Naive thymus-derived CD4-positive, alpha-beta T cell (primary cell): ENCODE data around the gene SH3RF3. TPM values are rescaled to one million over a fixed set of nuclear protein-coding genes. Genes with fewer than 3 reads are reported as not detected.
A peak's percentile ranks its signal among the peaks of the same experiment; 100 is the strongest.

Source experiments
- ATAC-seq: fragments of 150-1000 bp; cut with Tn5 transposase; 2 replicates; pipeline ENCODE4 v1.10.0; 2021; ENCODE audit warnings: mild to moderate bottlenecking, moderate library complexity
- CTCF ChIA-PET: fragments of 350-600 bp; sonication (Branson Sonifier 250); formaldehyde crosslinking; loops from one replicate; lab custom pipeline; 2021; ENCODE audit warnings: antibody characterized with exemption; lab: Charles Lee
- POLR2A ChIA-PET: fragments of 350-600 bp; sonication (Branson Sonifier 250); formaldehyde crosslinking; loops from one replicate; lab custom pipeline; 2021; ENCODE audit warnings: antibody characterized with exemption, inconsistent platforms; lab: Charles Lee
- DNase-seq, 9 donors: peaks; one replicate each; pipeline versions ENCODE4 v3.0.0 to v3.0.0-alpha.2; 2020 to 2022; ENCODE audit warnings: mixed read lengths in 1 of 9
- H3K27ac ChIP-seq: one replicate; pipeline ENCODE4 v1.7.0; 2013; ENCODE audit warnings: mild to moderate bottlenecking, low read depth, low read length, moderate library complexity
- H3K27me3 ChIP-seq, 2 donors: one replicate each; pipeline ENCODE4 v1.7.0; 2013; ENCODE audit warnings: low read length in 2 of 2, mild to moderate bottlenecking in 2 of 2, moderate library complexity in 2 of 2; ENCODE audit not compliant: control insufficient read depth in 2 of 2, insufficient read depth in 2 of 2
- H3K36me3 ChIP-seq, 3 experiments: 1 replicate in 2 of 3; 2 replicates in 1 of 3; pipeline ENCODE4 v1.7.0; 2013; ENCODE audit warnings: low read length in 3 of 3, mild to moderate bottlenecking in 3 of 3, moderate library complexity in 1 of 3; ENCODE audit not compliant: insufficient read depth in 3 of 3, control insufficient read depth in 2 of 3
- H3K4me1 ChIP-seq, 2 donors: one replicate each; pipeline ENCODE4 v1.7.0; 2013; ENCODE audit warnings: low read length in 2 of 2, mild to moderate bottlenecking in 2 of 2, moderate library complexity in 1 of 2; ENCODE audit not compliant: control insufficient read depth in 2 of 2, insufficient read depth in 2 of 2
- H3K4me3 ChIP-seq: 2 replicates; pipeline ENCODE4 v1.7.0; 2013; ENCODE audit warnings: mild to moderate bottlenecking, low read length
- H3K9me3 ChIP-seq, 3 experiments: 1 replicate in 2 of 3; 2 replicates in 1 of 3; pipeline ENCODE4 v1.7.0; 2013; ENCODE audit warnings: low read length in 3 of 3; ENCODE audit not compliant: control insufficient read depth in 2 of 3
- H3K27ac Mint-ChIP-seq, 9 donors: one replicate each; pipeline ENCODE4 v1.8.0; 2020 to 2022; ENCODE audit warnings: mixed read lengths in 9 of 9, mild to moderate bottlenecking in 8 of 9, moderate library complexity in 5 of 9, inconsistent platforms in 2 of 9
- H3K27me3 Mint-ChIP-seq, 5 donors: one replicate each; pipeline ENCODE4 v1.8.0; 2021 to 2022; ENCODE audit warnings: mixed read lengths in 5 of 5, mild to moderate bottlenecking in 1 of 5
- H3K36me3 Mint-ChIP-seq, 5 donors: one replicate each; pipeline ENCODE4 v1.8.0; 2020 to 2022; ENCODE audit warnings: mixed read lengths in 5 of 5, mild to moderate bottlenecking in 3 of 5, inconsistent platforms in 1 of 5
- H3K4me1 Mint-ChIP-seq, 7 donors: one replicate each; pipeline ENCODE4 v1.8.0; 2020 to 2022; ENCODE audit warnings: mixed read lengths in 7 of 7, mild to moderate bottlenecking in 3 of 7, inconsistent platforms in 1 of 7
- H3K4me3 Mint-ChIP-seq, 10 donors: one replicate each; pipeline ENCODE4 v1.8.0; 2020 to 2022; ENCODE audit warnings: mild to moderate bottlenecking in 10 of 10, mixed read lengths in 10 of 10, moderate library complexity in 6 of 10, inconsistent platforms in 2 of 10
- H3K9me3 Mint-ChIP-seq, 11 donors: one replicate each; pipeline ENCODE4 v1.8.0; 2020 to 2022; ENCODE audit warnings: mixed read lengths in 11 of 11, mild to moderate bottlenecking in 4 of 11, inconsistent platforms in 1 of 11, moderate library complexity in 1 of 11
- intact Hi-C, 2 donors: fragments of 100-400 bp; cut with micrococcal nuclease; formaldehyde crosslinking; loops; one replicate each; pipeline ENCODE4 v1.15.1; 2023
- polyA plus RNA-seq, 2 donors: library from polyadenylated mRNA; unstranded; fragments of 300-500 nt; fragmentation: Illumina TruSeq; gene quantifications; one replicate each; pipeline ENCODE4 v1.2.3, GENCODE V29; 2021
- total RNA-seq, 6 experiments: library from RNA in 5 of 6; stranded (reverse) in 5 of 6; gene quantifications; 1 replicate in 5 of 6; 2 replicates in 1 of 6; pipeline ENCODE4 v1.2.3 and lab custom pipeline; 2021 to 2026

Gene SH3RF3
- total and polyA plus RNA-seq, 7 experiments from 2014 or later, result 0.19 to 11.5 (median 4.8) TPM

DNA sequence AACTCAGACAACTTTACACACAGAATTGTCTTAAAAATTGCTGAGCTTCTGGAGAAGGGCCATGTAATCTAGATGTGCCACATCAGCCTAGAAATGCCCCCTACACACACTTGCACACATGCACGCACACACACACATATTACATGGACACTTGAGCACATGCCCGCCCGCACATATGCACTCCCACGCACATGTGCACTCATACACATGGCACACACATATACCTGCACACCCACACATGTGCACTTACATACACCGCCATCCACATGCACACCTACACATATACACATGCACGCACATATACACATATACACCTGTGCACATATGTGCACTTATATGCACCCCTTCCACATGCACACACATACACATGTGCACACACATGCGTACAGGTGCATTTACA, 271.1 kb downstream of the SH3RF3 start:
- H3K27ac Mint-ChIP-seq, result no peak overlapping the region

DNA sequence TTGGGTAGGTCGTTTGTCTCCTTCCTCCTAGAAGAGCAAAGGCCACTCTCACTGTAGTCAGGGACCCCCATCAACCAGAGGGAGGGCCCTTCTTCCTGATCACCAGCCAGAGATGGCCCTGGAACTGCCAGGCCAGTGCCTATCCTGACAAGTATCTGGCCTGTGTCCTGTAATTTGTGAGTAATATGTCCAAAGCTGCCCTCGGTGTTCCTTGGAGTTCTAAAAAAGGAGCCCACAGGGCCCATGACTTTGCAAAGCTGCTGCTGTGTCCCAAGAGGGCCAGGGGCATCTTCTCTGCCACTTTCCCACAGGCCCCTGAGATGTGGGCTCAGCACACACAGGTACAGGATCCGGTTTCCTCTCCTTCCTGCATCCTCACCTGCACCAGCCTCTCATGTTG, 272.4 kb downstream of the SH3RF3 start:
- ATAC-seq (no peak), DNase-seq (no peak)
- Mint-ChIP-seq H3K27me3 (peaks cover 0 to 3% (median 0%) of the 10 kb centered on the region in 5 donors), H3K9me3 (peaks cover 0 to 1% (median 0%) of the 10 kb centered on the region in 11 donors), H3K36me3 (peaks cover 0 to 35% (median 5%) of the 10 kb centered on the region in 5 donors), H3K4me3 (no peak overlapping the region), H3K27ac (no peak overlapping the region), H3K4me1 (peaks cover 3 to 26% (median 19%) of the 10 kb centered on the region in 7 donors)
- ChIA-PET POLR2A (no interaction called here), CTCF (no interaction called here)
- intact Hi-C loops, result no loop called here
- Histone ChIP-seq H3K27me3 (no peaks in the 10 kb centered on the region), H3K27ac (no peak overlapping the region), H3K4me3 (no peak overlapping the region), H3K9me3 (no peaks in the 10 kb centered on the region), H3K36me3 (peaks cover 0 to 7% (median 0%) of the 10 kb centered on the region in 3 experiments), H3K4me1 (peaks cover 0 to 4% of the 10 kb centered on the region in 2 donors)

More for the DNA sequence above, 271.1 kb downstream of the SH3RF3 start:
- H3K27me3 Mint-ChIP-seq, result peaks cover 0 to 3% (median 0%) of the 10 kb centered on the region in 5 donors
- peaks cover 0 to 1% (median 0%) of the 10 kb centered on the region in 11 donors for H3K9me3 Mint-ChIP-seq
- Histone ChIP-seq H3K27me3 (no peaks in the 10 kb centered on the region), H3K9me3 (no peaks in the 10 kb centered on the region), H3K4me3 (no peak overlapping the region), H3K4me1 (peaks cover 0 to 7% of the 10 kb centered on the region in 2 donors), H3K36me3 (peaks cover 0 to 7% (median 0%) of the 10 kb centered on the region in 3 experiments), H3K27ac (no peak overlapping the region)
- H3K4me1 Mint-ChIP-seq, result peaks cover 3 to 29% (median 24%) of the 10 kb centered on the region in 7 donors
- intact Hi-C loops, result no loop called here
- H3K36me3 Mint-ChIP-seq, result peaks cover 0 to 31% (median 5%) of the 10 kb centered on the region in 5 donors
- no peak for DNase-seq
- H3K4me3 Mint-ChIP-seq, result no peak overlapping the region
- ChIA-PET CTCF (no interaction called here), POLR2A (no interaction called here)
- no peak for ATAC-seq

DNA sequence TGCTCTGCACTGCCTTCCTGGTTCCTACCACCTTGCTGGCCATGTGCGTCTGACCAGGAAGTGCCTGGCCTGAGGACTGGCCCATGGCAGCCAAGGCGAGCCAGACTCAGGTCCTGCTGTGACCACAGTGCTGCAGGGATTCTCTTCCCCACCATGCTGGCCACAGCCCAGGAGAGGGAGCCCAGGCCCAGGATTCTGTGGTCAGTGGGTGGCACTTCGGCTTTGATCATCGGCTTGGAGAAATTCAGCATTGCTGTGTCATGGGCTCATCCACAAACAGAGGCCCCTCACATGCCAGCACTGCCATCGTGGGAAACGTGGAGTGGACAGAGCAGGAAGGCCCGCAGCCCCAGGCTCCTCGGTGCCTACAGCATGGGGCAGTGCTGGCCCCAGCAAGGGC, 273.2 kb downstream of the SH3RF3 start:
- CTCF ChIA-PET, result no interaction called here
- no peak overlapping the region for H3K4me3 Mint-ChIP-seq
- H3K4me1 ChIP-seq, result no peaks in the 10 kb centered on the region
- H3K27me3 ChIP-seq, result no peaks in the 10 kb centered on the region
- peaks cover 3 to 19% (median 10%) of the 10 kb centered on the region in 7 donors for H3K4me1 Mint-ChIP-seq
- no peak overlapping the region for H3K4me3 ChIP-seq
- POLR2A ChIA-PET, result no interaction called here
- peaks cover 0 to 35% (median 5%) of the 10 kb centered on the region in 5 donors for H3K36me3 Mint-ChIP-seq
- intact Hi-C loops, result no loop called here
- H3K27ac ChIP-seq, result no peak overlapping the region
- DNase-seq, result no peak
- no peak for ATAC-seq
- H3K9me3 Mint-ChIP-seq, result peaks cover 0 to 1% (median 0%) of the 10 kb centered on the region in 11 donors
- no peaks in the 10 kb centered on the region for H3K9me3 ChIP-seq
- no peak overlapping the region for H3K27ac Mint-ChIP-seq
- peaks cover 0 to 7% (median 0%) of the 10 kb centered on the region in 3 experiments for H3K36me3 ChIP-seq
- H3K27me3 Mint-ChIP-seq, result no peaks in the 10 kb centered on the region

DNA sequence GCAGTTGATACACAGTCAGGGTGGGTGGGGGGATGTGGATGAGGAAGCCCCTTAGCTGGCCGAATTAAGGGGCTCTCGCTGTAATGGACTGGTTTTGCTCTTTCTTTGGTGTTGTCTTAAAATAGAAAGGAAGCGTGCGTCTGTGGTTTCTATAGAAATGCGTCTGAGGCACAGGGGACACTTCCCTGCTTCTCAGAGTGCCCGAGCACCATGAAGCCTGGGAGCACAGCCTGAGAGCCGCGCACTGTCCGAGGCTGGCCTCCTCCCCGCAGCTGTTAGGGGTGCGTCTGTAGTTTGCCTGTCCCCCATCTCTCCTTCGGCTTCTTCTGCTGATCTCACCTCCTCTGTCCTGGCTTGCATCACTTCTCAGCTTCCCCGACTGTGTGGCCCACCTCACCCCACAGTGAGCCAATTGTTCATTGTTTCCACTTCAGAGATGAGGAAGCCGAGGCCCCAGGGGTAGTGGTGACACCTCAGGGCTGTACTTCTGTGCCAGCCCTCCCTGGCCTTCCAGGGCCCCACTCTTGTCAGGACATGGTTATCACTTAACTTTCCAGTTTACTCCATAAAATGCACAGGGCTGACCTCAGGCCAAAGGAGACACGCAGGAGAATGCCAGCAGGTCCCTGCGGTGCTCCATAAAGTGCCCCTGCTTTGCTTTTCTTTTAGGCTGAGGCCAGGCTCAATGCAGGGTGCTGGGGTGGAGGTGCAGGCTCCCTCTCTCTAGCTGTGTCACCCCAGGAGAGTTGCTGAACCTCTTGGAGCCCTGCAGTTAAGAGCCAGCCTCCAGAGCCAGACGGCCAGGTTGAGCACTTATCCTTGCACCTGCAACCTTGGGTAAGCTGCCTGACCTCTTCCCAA, 274.2 kb downstream of the SH3RF3 start:
- Histone ChIP-seq H3K27me3 (no peaks in the 10 kb centered on the region), H3K9me3 (no peaks in the 10 kb centered on the region), H3K4me1 (no peaks in the 10 kb centered on the region), H3K27ac (no peak overlapping the region), H3K4me3 (no peak overlapping the region), H3K36me3 (peaks cover 0 to 7% (median 0%) of the 10 kb centered on the region in 3 experiments)
- DNase-seq (no peak), ATAC-seq (no peak)
- Mint-ChIP-seq H3K9me3 (peaks cover 0 to 1% (median 0%) of the 10 kb centered on the region in 11 donors), H3K4me3 (no peak overlapping the region), H3K27ac (no peak overlapping the region), H3K27me3 (no peaks in the 10 kb centered on the region), H3K4me1 (peaks cover 0 to 10% (median 1%) of the 10 kb centered on the region in 7 donors), H3K36me3 (peaks cover 0 to 35% (median 5%) of the 10 kb centered on the region in 5 donors)
- ChIA-PET CTCF (no interaction called here), POLR2A (interaction anchor here (0.6 kb wide), 1 partner anchor 109 kb away, joined by 4 read pairs; no protein-coding TSS in a partner anchor)
- intact Hi-C loops, result no loop called here

DNA sequence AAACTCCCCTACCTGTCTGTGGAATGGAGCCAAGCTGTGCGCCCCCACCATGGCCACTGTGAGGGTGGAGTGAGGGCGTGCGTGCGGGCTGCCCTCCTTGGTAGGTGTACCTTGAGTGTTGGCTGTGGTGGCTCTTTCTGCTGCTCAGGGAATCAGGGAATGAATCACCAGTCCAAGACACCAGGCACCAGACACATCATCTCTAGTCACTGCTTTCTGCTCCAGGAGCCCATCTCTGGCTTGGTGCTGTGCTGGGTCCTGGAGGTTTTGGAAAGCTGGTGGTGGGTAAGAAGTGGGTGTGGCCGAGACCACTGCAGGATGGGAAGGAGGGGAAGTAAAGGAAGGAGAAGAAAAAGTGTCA, 274.8 kb downstream of the SH3RF3 start:
- Mint-ChIP-seq H3K36me3 (peaks cover 0 to 35% (median 5%) of the 10 kb centered on the region in 5 donors), H3K27me3 (no peaks in the 10 kb centered on the region), H3K9me3 (peaks cover 0 to 1% (median 0%) of the 10 kb centered on the region in 11 donors), H3K4me1 (peaks cover 0 to 10% (median 0%) of the 10 kb centered on the region in 7 donors), H3K27ac (peak overlapping the region in 1 of 9 donors; percentile 68), H3K4me3 (no peak overlapping the region)
- ChIA-PET POLR2A (no interaction called here), CTCF (no interaction called here)
- intact Hi-C loops, result no loop called here
- Histone ChIP-seq H3K36me3 (peaks cover 0 to 7% (median 0%) of the 10 kb centered on the region in 3 experiments), H3K9me3 (no peaks in the 10 kb centered on the region), H3K27ac (no peak overlapping the region), H3K4me1 (no peaks in the 10 kb centered on the region), H3K27me3 (no peaks in the 10 kb centered on the region), H3K4me3 (no peak overlapping the region)
- ATAC-seq (no peak), DNase-seq (no peak)

DNA sequence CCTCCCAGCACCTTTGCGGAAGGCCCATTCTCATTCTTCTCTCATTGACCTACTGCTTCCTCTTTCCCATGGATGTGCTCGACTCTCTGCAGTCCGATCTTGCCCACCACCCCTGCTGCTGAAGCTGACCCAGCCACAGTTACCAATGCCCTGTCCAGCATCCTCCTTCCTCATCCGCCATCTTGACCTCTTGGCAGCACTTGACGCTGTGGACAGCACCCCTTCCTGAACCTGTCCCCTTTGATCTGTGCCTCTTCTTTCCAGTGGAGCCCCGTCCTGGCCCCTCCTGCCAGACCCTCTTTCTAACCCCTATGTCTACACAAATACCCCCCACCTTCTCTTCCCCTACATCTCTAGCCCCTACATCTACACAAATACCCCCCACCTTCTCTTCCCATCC, 275.7 kb downstream of the SH3RF3 start:
- Histone ChIP-seq H3K27me3 (no peaks in the 10 kb centered on the region), H3K4me1 (no peaks in the 10 kb centered on the region), H3K4me3 (no peak overlapping the region), H3K9me3 (no peaks in the 10 kb centered on the region), H3K27ac (no peak overlapping the region), H3K36me3 (peaks cover 0 to 6% (median 0%) of the 10 kb centered on the region in 3 experiments)
- intact Hi-C loops, result no loop called here
- peaks cover 0 to 10% (median 0%) of the 10 kb centered on the region in 7 donors for H3K4me1 Mint-ChIP-seq
- ChIA-PET POLR2A (no interaction called here), CTCF (no interaction called here)
- peak overlapping the region in 2 of 9 donors; percentile 25 to 45 for H3K27ac Mint-ChIP-seq
- peak overlapping the region in 1 of 10 donors; percentile 26 for H3K4me3 Mint-ChIP-seq
- no peaks in the 10 kb centered on the region for H3K27me3 Mint-ChIP-seq
- H3K9me3 Mint-ChIP-seq, result peaks cover 0 to 1% (median 0%) of the 10 kb centered on the region in 11 donors
- DNase-seq (no peak), ATAC-seq (no peak)
- H3K36me3 Mint-ChIP-seq, result peaks cover 0 to 31% (median 5%) of the 10 kb centered on the region in 5 donors
